A549 (cell line): Measurements from ENCODE around the gene XIST. TPM values are rescaled to one million over a fixed set of nuclear protein-coding genes. Genes with fewer than 3 reads are reported as not detected.

ENCODE experiments used
- ATAC-seq, 2 experiments: fragments of 200-7000 bp in 1 of 2; fragments of >200 bp in 1 of 2; cut with Nextera tagmentation in 1 of 2; cut with Tn5 transposase in 1 of 2; 3 replicates each; pipeline versions ENCODE4 v1.8.0 to v1.9.1; 2018 to 2020; ENCODE audit warnings: mild to moderate bottlenecking in 1 of 2, moderate library complexity in 1 of 2
- CTCF ChIA-PET: fragments of 300-600 bp; sonication (Branson Sonifier 250); formaldehyde crosslinking; extraction: SDS; loops from one replicate; lab custom pipeline; 2021; ENCODE audit warnings: antibody characterized with exemption, inconsistent platforms; lab: Yijun Ruan, JAX
- POLR2A ChIA-PET: fragments of 350-600 bp; formaldehyde crosslinking; extraction: SDS; loops from one replicate; lab custom pipeline; 2021; ENCODE audit warnings: antibody characterized with exemption, inconsistent platforms; lab: Yijun Ruan, JAX
- DNase-seq, 2 experiments: peaks; one replicate each; pipeline versions ENCODE4 v3.0.0 to v3.0.0-alpha.2; 2011 to 2016; ENCODE audit warnings: low read depth in 1 of 2, low spot score in 1 of 2
- FAIRE-seq: peaks from 2 replicates; lab custom pipeline; 2011; peaks lifted over from hg19 to GRCh38; lab: Jason Lieb, UNC
- H3K27ac ChIP-seq, 2 experiments: fragments of >200 bp; sonication (Bioruptor Twin); formaldehyde crosslinking; 3 replicates each; pipeline ENCODE4 v1.5.1; 2016 to 2017
- H3K4me1 ChIP-seq: fragments of >200 bp; sonication (Bioruptor Twin); formaldehyde crosslinking; 3 replicates; pipeline ENCODE4 v1.6.1; 2016
- H3K4me2 ChIP-seq: fragments of >200 bp; sonication (Bioruptor Twin); formaldehyde crosslinking; 3 replicates; pipeline ENCODE4 v1.6.1; 2016
- H3K4me3 ChIP-seq: fragments of >200 bp; sonication (Bioruptor Twin); formaldehyde crosslinking; 3 replicates; pipeline ENCODE4 v1.5.1; 2016
- H3K9me3 ChIP-seq: fragments of >200 bp; sonication (Bioruptor Twin); formaldehyde crosslinking; 3 replicates; pipeline ENCODE4 v1.6.1; 2016
- CHD4 ChIP-seq: fragments of 200-600 bp; sonication (generic); IDR thresholded peaks from 2 replicates; pipeline ENCODE4 v1.6.1; 2016; ENCODE audit warnings: antibody characterized with exemption, mild to moderate bottlenecking, borderline replicate concordance
- CTCF ChIP-seq: fragments of >200 bp; sonication (Bioruptor Twin); formaldehyde crosslinking; IDR thresholded peaks from 3 replicates; pipeline ENCODE4 v1.5.1; 2016
- EP300 ChIP-seq, 2 experiments: fragments of >200 bp; sonication (Bioruptor Twin); formaldehyde crosslinking; IDR thresholded peaks; 2 replicates in 1 of 2; 3 replicates in 1 of 2; pipeline ENCODE4 v1.6.1; 2016 to 2017
- ESRRA ChIP-seq: fragments of 150-350 bp; IDR thresholded peaks from 2 replicates; pipeline ENCODE4 v1.6.1; 2014; ENCODE audit warnings: mild to moderate bottlenecking, low read length, borderline replicate concordance
- HOXA7 ChIP-seq: fragments of 250-450 bp; sonication (Bioruptor Pico); IDR thresholded peaks from 2 replicates; pipeline ENCODE4 v1.5.0; 2020; ENCODE audit warnings: mild to moderate bottlenecking, moderate library complexity
- MAX ChIP-seq: IDR thresholded peaks from 2 replicates; pipeline ENCODE4 v1.6.1; 2012
- NPAS2 ChIP-seq: fragments of 250-450 bp; sonication (Bioruptor Pico); IDR thresholded peaks from 2 replicates; pipeline ENCODE4 v1.8.0; 2022; ENCODE audit warnings: mild to moderate bottlenecking, moderate library complexity, borderline replicate concordance
- NR3C1 ChIP-seq: fragments of >200 bp; sonication (Bioruptor Twin); formaldehyde crosslinking; IDR thresholded peaks from 3 replicates; pipeline ENCODE4 v1.6.1; 2017
- PBX3 ChIP-seq: IDR thresholded peaks from 2 replicates; pipeline ENCODE4 v1.6.1; 2012
- POLR2AphosphoS2 ChIP-seq: conservative IDR thresholded peaks from 2 replicates; pipeline ENCODE4 v1.6.1; 2012; ENCODE audit warnings: low read length, improper control_type of control experiment, inconsistent platforms
- RARB ChIP-seq: fragments of 250-450 bp; sonication (Bioruptor Pico); IDR thresholded peaks from 2 replicates; pipeline ENCODE4 v1.8.0; 2021; ENCODE audit warnings: mild to moderate bottlenecking, moderate library complexity
- TFCP2L1 ChIP-seq: fragments of 250-450 bp; sonication (Bioruptor Pico); IDR thresholded peaks from 2 replicates; pipeline ENCODE4 v1.5.0; 2021; ENCODE audit warnings: mild to moderate bottlenecking
- TP53 ChIP-seq: fragments of 250-450 bp; sonication (Bioruptor Pico); IDR thresholded peaks from 2 replicates; pipeline ENCODE4 v1.5.0; 2021; ENCODE audit warnings: mild to moderate bottlenecking, moderate library complexity
- USF2 ChIP-seq: fragments of 450-650 bp; IDR thresholded peaks from 2 replicates; pipeline ENCODE4 v1.6.1; 2014; ENCODE audit warnings: antibody characterized with exemption
- ZSCAN20 ChIP-seq: fragments of 250-450 bp; sonication (Bioruptor Pico); IDR thresholded peaks from 2 replicates; pipeline ENCODE4 v1.8.0; 2022; ENCODE audit warnings: mild to moderate bottlenecking, moderate library complexity
- WGBS: methylation state at CpG from one replicate; pipeline ENCODE4 v1.1.6; 2017; ENCODE audit errors: missing lambda C conversion rate; 5-methylcytosine and 5-hydroxymethylcytosine counted together
- polyA plus RNA-seq, 4 experiments: library from polyadenylated mRNA; depleted of rRNA in 3 of 4; stranded (reverse); fragments of >200 nt; fragmentation: RNase III in 1 of 4; extraction: RNeasy Plus Mini Kit Qiagen cat#74134 plus additional on column Dnase treatment in 1 of 4; gene quantifications; 2 replicates in 3 of 4; 3 replicates in 1 of 4; pipeline ENCODE4 v1.2.3, GENCODE V29; 2011 to 2017

The XIST gene
- polyA plus RNA-seq, 2 of the 4 experiments (the other 2 are of a cell fraction) = 0.19 TPM; not detected in 1

GRCh38 chrX:73830489-73831414 lies 21.8 kb downstream of the XIST start:
- H3K27ac ChIP-seq = no peak overlapping the region
- ChIA-PET POLR2A (interaction anchor here (0.6 kb wide), 1 partner anchor 782 kb away, joined by 3 read pairs; no protein-coding TSS in a partner anchor), CTCF (no interaction called here)
- TF ChIP-seq HOXA7 (CRISPR knock-in tag) = no peak
- TF ChIP-seq ESRRA = no peak
- no peak for TF ChIP-seq CTCF
- no peak for TF ChIP-seq ZSCAN20 (CRISPR knock-in tag)
- TF ChIP-seq, all 56 proteins: peak for 0
- Histone ChIP-seq H3K9me3 (no peaks in the 10 kb centered on the region), H3K4me2 (no peak overlapping the region), H3K4me1 (no peaks in the 10 kb centered on the region), H3K4me3 (no peak overlapping the region)
- WGBS = 32% methylated on average over 9 of the region's 9 CpGs
- no peak for ATAC-seq
- peak; percentile 92 for FAIRE-seq
- no peak for DNase-seq

- WGBS = 52% methylated on average over 5 of the region's 5 CpGs
- no peak for DNase-seq
- peak; percentile 92 for FAIRE-seq
- Histone ChIP-seq H3K4me1 (no peaks in the 10 kb centered on the region), H3K4me3 (no peak overlapping the region), H3K27ac (no peak overlapping the region), H3K4me2 (no peak overlapping the region)
- CTCF ChIA-PET = interaction anchor here (1.1 kb wide), 1 partner anchor 223 kb away, joined by 3 read pairs; no protein-coding TSS in a partner anchor
- TF ChIP-seq RARB (CRISPR knock-in tag) (no peak), NPAS2 (CRISPR knock-in tag) (no peak), CHD4 (no peak)
- TF ChIP-seq, all 56 proteins: peak for 0
- H3K9me3 ChIP-seq = no peaks in the 10 kb centered on the region
- ATAC-seq = no peak
- POLR2A ChIA-PET = interaction anchor here (0.6 kb wide), 1 partner anchor 783 kb away, joined by 3 read pairs; no protein-coding TSS in a partner anchor
Measured at GRCh38 chrX:73829890-73830466, 22.5 kb downstream of the XIST start.

- no peak for DNase-seq
- peak; percentile 39 for FAIRE-seq
- 17% methylated on average over 2 of the region's 2 CpGs for WGBS
- H3K4me2 ChIP-seq = no peak overlapping the region
- H3K27ac ChIP-seq = no peak overlapping the region
- no peak overlapping the region for H3K4me3 ChIP-seq
- no peaks in the 10 kb centered on the region for H3K4me1 ChIP-seq
- POLR2A ChIA-PET = no interaction called here
- TF ChIP-seq PBX3 = no peak
- TF ChIP-seq NR3C1 = no peak
- CTCF ChIA-PET = no interaction called here
- H3K9me3 ChIP-seq = no peaks in the 10 kb centered on the region
- no peak for ATAC-seq
Measured at GRCh38 chrX:73828080-73828720, 24.3 kb downstream of the XIST start.

- no peaks in the 10 kb centered on the region for H3K4me1 ChIP-seq
- H3K9me3 ChIP-seq = no peaks in the 10 kb centered on the region
- CTCF ChIA-PET = no interaction called here
- no peak overlapping the region for H3K4me2 ChIP-seq
- DNase-seq = no peak
- H3K4me3 ChIP-seq = no peak overlapping the region
- POLR2A ChIA-PET = no interaction called here
- no peak for ATAC-seq
- FAIRE-seq = no peak
- no peak for TF ChIP-seq TFCP2L1
- TF ChIP-seq TP53 = no peak
- no peak for TF ChIP-seq EP300 (IDR thresholded peaks at IDR 0.05)
- TF ChIP-seq MAX = no peak
- TF ChIP-seq USF2 = no peak
- no peak for TF ChIP-seq POLR2AphosphoS2
- no peak for TF ChIP-seq RARB (CRISPR knock-in tag)
- TF ChIP-seq HOXA7 (CRISPR knock-in tag) = no peak
- no peak overlapping the region for H3K27ac ChIP-seq
- WGBS = 7% methylated on average over 4 of the region's 4 CpGs
Measured at GRCh38 chrX:73827406-73827805, 25.1 kb downstream of the XIST start.
